Measurements from ENCODE around the gene GLS. TPM values are rescaled to one million over a fixed set of nuclear protein-coding genes. Genes with fewer than 3 reads are reported as not detected.
"Not testable (repeated sequence)": the region's sequence is repeated elsewhere in the genome, so short reads cannot be mapped to it uniquely, and the experiment has no call there.

GLS gene
- total and polyA plus RNA-seq, 11 donors, result 19.1 to 94.5 (median 47.6) TPM

GRCh38 chr2:190864375-190864774, 16.2 kb upstream of the GLS start:
- H3K27me3 ChIP-seq, result no peaks in the 10 kb centered on the region
- H3K9me3 ChIP-seq, result peaks cover 0 to 10% (median 2%) of the 10 kb centered on the region in 12 donors
- H3K4me1 ChIP-seq, result peaks cover 0 to 24% (median 7%) of the 10 kb centered on the region in 12 donors
- no peaks in the 10 kb centered on the region for H3K36me3 ChIP-seq
- TF ChIP-seq CTCF (IDR thresholded peaks at IDR 0.05) (no peak), POLR2A (IDR thresholded peaks at IDR 0.05) (no peak)
- no peak overlapping the region for H3K27ac ChIP-seq
- ATAC-seq, result peak in 1 of 4 donors; percentile 14
- DNase-seq, result no peak
- intact Hi-C loops (cut with DNase I), result loop anchor here in 1 of 10 donors (5.0 kb wide), 1 partner anchor 118 kb away; no protein-coding TSS in a partner anchor
- H3K4me3 ChIP-seq, result no peak overlapping the region

GRCh38 chr2:190867212-190867611, 13.4 kb upstream of the GLS start:
- H3K4me3 ChIP-seq, result no peak overlapping the region
- H3K27ac ChIP-seq, result no peak overlapping the region
- H3K27me3 ChIP-seq, result no peaks in the 10 kb centered on the region
- 63 to 77% (median 66%) methylated on average over 2 of the region's 2 CpGs for WGBS, 4 donors
- TF ChIP-seq CTCF (IDR thresholded peaks at IDR 0.05), result no peak
- no peak for TF ChIP-seq POLR2A (IDR thresholded peaks at IDR 0.05)
- H3K36me3 ChIP-seq, result no peaks in the 10 kb centered on the region
- peaks cover 0 to 10% (median 2%) of the 10 kb centered on the region in 12 donors for H3K9me3 ChIP-seq
- ATAC-seq, result no peak
- no peak for DNase-seq
- intact Hi-C loops (cut with DNase I), result loop anchor here in 1 of 10 donors (2.0 kb wide), 1 partner anchor 20 kb away; no protein-coding TSS in a partner anchor
- H3K4me1 ChIP-seq, result peaks cover 0 to 13% (median 1%) of the 10 kb centered on the region in 12 donors

GRCh38 chr2:190867832-190868231, 12.8 kb upstream of the GLS start:
- no peak overlapping the region for H3K4me3 ChIP-seq
- ATAC-seq (no peak), DNase-seq (no peak)
- peaks cover 0 to 13% (median 1%) of the 10 kb centered on the region in 12 donors for H3K4me1 ChIP-seq
- TF ChIP-seq CTCF (IDR thresholded peaks at IDR 0.05), result no peak
- no peak for TF ChIP-seq POLR2A (IDR thresholded peaks at IDR 0.05)
- H3K27ac ChIP-seq, result no peak overlapping the region
- H3K36me3 ChIP-seq, result no peaks in the 10 kb centered on the region
- intact Hi-C loops (cut with DNase I), result loop anchor here in 1 of 10 donors (2.0 kb wide), 1 partner anchor 21 kb away; no protein-coding TSS in a partner anchor
- 85 to 97% (median 91%) methylated on average over 4 of the region's 4 CpGs for WGBS, 4 donors
- no peaks in the 10 kb centered on the region for H3K27me3 ChIP-seq
- peaks cover 0 to 10% (median 2%) of the 10 kb centered on the region in 12 donors for H3K9me3 ChIP-seq

- intact Hi-C loops (cut with DNase I), result no loop called here
- H3K9me3 ChIP-seq, result peaks cover 0 to 10% (median 2%) of the 10 kb centered on the region in 12 donors
- H3K4me3 ChIP-seq, result no peak overlapping the region
- 87 to 90% (median 88%) methylated on average over 5 of the region's 5 CpGs for WGBS, 4 donors
- TF ChIP-seq CTCF (IDR thresholded peaks at IDR 0.05) (no peak), POLR2A (IDR thresholded peaks at IDR 0.05) (no peak)
- no peaks in the 10 kb centered on the region for H3K27me3 ChIP-seq
- H3K27ac ChIP-seq, result no peak overlapping the region
- peaks cover 0 to 2% (median 0%) of the 10 kb centered on the region in 12 donors for H3K4me1 ChIP-seq
- no peaks in the 10 kb centered on the region for H3K36me3 ChIP-seq
- DNase-seq (no peak), ATAC-seq (no peak)
These were observed 10.9 kb upstream of the GLS start for GRCh38 chr2:190869721-190870120.

- DNase-seq; intact Hi-C loops (cut with DNase I); ATAC-seq; H3K27me3 ChIP-seq; H3K4me3 ChIP-seq; H3K27ac ChIP-seq; H3K9me3 ChIP-seq; H3K36me3 ChIP-seq: not testable (repeated sequence)
- WGBS, 4 donors, result 96 to 99% (median 97%) methylated on average over 7 of the region's 7 CpGs
- H3K4me1 ChIP-seq, result peaks cover 0 to 27% (median 3%) of the 10 kb centered on the region in 12 donors
These were observed 7.2 kb upstream of the GLS start for GRCh38 chr2:190873451-190873850.

All from heart left ventricle (tissue), 16 donors.